GM04504 (cell line): ENCODE results near the gene KAZN.

Experiments used
- DNase-seq: peaks from one replicate; pipeline ENCODE4 v3.0.0-alpha.2; 2012; ENCODE audit warnings: low read depth

The KAZN gene

GRCh38 chr1:14983277-14983676, 384.8 kb downstream of the KAZN start:
- DNase-seq: no peak

- no peak for DNase-seq
These were observed 387.7 kb downstream of the KAZN start for GRCh38 chr1:14986168-14986567.

- no peak for DNase-seq
These were observed 389.5 kb downstream of the KAZN start for GRCh38 chr1:14987829-14988603.

- no peak for DNase-seq
These were observed 390.2 kb downstream of the KAZN start for GRCh38 chr1:14988636-14989035.

GRCh38 chr1:14989931-14990728, 391.6 kb downstream of the KAZN start:
- DNase-seq: no peak

- DNase-seq: no peak
These were observed 394.9 kb downstream of the KAZN start for GRCh38 chr1:14993414-14993813.

GRCh38 chr1:14994148-14994547, 395.7 kb downstream of the KAZN start:
- DNase-seq: no peak

- no peak for DNase-seq
These were observed 396.5 kb downstream of the KAZN start for GRCh38 chr1:14994841-14995437.

- DNase-seq: peak; percentile 62
These were observed 397.9 kb downstream of the KAZN start for GRCh38 chr1:14996133-14997050.

- no peak for DNase-seq
These were observed 399.3 kb downstream of the KAZN start for GRCh38 chr1:14997646-14998276.

GRCh38 chr1:14999441-14999840, 401.0 kb downstream of the KAZN start:
- no peak for DNase-seq

GRCh38 chr1:15000030-15000429, 401.5 kb downstream of the KAZN start:
- DNase-seq: no peak

- no peak for DNase-seq
These were observed 402.2 kb downstream of the KAZN start for GRCh38 chr1:15000671-15001070.

GRCh38 chr1:15001317-15001915, 402.9 kb downstream of the KAZN start:
- DNase-seq: no peak

- DNase-seq: no peak
These were observed 403.8 kb downstream of the KAZN start for GRCh38 chr1:15002325-15002724.

- no peak for DNase-seq
These were observed 405.9 kb downstream of the KAZN start for GRCh38 chr1:15004396-15004795.

- DNase-seq: no peak
These were observed 406.6 kb downstream of the KAZN start for GRCh38 chr1:15005116-15005515.

GRCh38 chr1:15007368-15007767, 408.9 kb downstream of the KAZN start:
- DNase-seq: no peak

GRCh38 chr1:15007842-15008241, 409.4 kb downstream of the KAZN start:
- no peak for DNase-seq

GRCh38 chr1:15008783-15009729, 410.6 kb downstream of the KAZN start:
- no peak for DNase-seq
